GM18951 (cell line): ENCODE measurements around the gene C2.
"Not testable (repeated sequence)": the region's sequence is repeated elsewhere in the genome, so short reads cannot be mapped to it uniquely, and the experiment has no call there.

ENCODE experiments used
- POLR2A ChIP-seq: IDR thresholded peaks from 4 replicates; pipeline ENCODE4 v1.6.1; 2011; ENCODE audit warnings: mild to moderate bottlenecking; ENCODE audit not compliant: insufficient read length, insufficient read depth; ENCODE audit errors: extremely low read depth
- in situ Hi-C: fragments of 300-500 bp; cut with MboI; formaldehyde crosslinking; loops from one replicate; pipeline ENCODE4 v1.12.0; 2022; ENCODE audit warnings: low sequenced_read_pairs, mixed read lengths, inconsistent platforms; ENCODE audit not compliant: unreplicated experiment

Gene C2

DNA sequence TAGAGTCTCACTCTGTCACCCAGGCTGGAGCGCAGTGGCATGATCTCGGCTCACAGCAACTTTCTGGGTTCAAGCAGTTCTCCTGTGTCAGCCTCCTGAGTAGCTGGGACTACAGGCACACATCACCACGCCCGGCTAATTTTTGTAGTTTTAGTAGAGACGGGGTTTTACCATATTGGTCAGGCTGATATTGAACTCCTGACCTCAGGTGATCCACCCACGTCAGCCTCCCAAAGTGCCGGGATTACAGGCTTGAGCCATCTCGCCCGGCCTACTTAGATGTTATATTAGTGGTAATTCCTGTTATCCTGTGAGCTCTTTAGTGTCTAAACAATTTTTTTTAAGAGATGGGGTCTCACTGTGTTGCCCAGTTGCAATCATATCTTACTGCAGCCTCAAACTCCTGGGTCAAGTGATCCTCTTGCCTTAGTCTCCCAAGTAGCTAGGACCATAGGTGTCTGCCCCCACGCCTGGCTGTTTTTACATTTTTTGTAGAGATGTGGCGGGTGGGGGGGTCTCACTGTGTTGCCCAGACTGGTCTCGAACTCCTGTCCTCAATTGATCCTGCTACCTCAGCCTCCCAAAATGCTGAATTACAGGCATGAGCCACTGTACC lies 50.4 kb downstream of the C2 start:
- in situ Hi-C loops: no loop called here
- TF ChIP-seq POLR2A: no peak

GRCh38 chr6:31978831-31979230 lies 51.3 kb downstream of the C2 start:
- in situ Hi-C loops: no loop called here
- TF ChIP-seq POLR2A: no peak

DNA sequence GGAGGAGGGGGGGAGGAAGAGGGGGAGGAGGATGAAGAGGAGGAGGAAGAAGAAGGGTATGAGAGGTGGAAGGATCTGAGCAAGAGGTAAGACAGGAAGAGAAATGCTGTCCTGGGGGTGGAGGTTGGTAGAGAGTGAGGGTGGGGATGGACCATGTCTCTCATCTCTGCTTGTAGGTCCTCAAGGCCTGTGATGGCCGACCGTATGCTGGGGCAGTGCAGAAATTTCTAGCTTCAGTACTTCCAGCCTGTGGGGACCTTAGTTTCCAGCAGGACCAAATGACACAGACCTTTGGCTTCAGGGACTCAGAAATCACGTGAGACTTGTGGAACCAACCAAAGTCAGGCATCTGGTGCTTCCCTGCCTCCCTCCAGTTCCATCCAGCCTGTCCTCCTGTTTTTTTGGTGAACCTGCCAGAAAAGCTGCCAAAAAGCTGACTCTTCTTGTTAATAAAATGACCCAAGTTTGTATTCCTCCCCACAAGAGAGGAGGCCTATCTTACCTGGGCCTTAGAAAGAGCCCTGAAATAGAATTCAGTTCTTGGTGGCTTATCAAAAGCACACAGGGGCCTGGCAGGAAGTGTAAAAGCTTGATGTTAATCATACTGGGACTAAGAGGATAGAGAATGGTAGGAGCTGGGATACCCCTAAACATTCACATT lies 51.9 kb downstream of the C2 start:
- in situ Hi-C loops: no loop called here
- TF ChIP-seq POLR2A: no peak

DNA sequence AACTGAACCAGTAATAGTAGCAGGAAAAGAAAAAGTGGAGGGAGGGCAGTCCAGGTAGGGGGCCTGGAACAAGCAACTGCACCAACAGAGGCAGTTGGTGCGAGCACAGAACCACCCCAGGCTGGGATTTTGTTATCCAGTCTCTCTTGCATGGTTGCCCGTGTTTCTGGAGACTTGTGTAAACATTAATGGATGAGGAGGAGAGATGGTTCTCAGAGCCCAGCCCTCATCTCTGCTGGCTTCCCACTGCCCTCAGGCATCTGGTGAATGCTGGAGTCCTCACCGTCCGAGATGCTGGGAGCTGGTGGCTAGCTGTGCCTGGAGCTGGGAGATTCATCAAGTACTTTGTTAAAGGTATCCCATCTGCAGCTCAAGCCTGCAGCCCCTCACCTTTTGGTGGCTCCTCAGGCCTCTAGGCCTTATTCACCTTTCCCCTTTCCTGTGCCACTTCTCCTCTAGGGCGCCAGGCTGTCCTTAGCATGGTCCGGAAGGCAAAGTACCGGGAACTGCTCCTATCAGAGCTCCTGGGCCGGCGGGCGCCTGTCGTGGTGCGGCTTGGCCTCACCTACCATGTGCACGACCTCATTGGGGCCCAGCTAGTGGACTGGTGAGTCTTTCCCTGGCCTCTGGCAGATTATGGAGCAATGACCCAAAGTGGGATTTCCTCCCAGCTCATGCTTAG lies 52.8 kb downstream of the C2 start:
- in situ Hi-C loops: not testable (repeated sequence)

GRCh38 chr6:31980998-31981397 lies 53.5 kb downstream of the C2 start:
- in situ Hi-C loops: not testable (repeated sequence)

- in situ Hi-C loops: not testable (repeated sequence)
Measured at GRCh38 chr6:31981744-31982143, 54.2 kb downstream of the C2 start, which contains the start of gene C4A. Gene C4A, plus strand, starts transcription at chr6:31982057. Its CDS starts 51 bp downstream, at chr6:31982108.

- in situ Hi-C loops: not testable (repeated sequence)
Measured at GRCh38 chr6:31989363-31989762, 61.8 kb downstream of the C2 start.

GRCh38 chr6:31994421-31994820 lies 66.9 kb downstream of the C2 start:
- in situ Hi-C loops: not testable (repeated sequence)
